ENCODE results near the gene PRRX2.

DNA sequence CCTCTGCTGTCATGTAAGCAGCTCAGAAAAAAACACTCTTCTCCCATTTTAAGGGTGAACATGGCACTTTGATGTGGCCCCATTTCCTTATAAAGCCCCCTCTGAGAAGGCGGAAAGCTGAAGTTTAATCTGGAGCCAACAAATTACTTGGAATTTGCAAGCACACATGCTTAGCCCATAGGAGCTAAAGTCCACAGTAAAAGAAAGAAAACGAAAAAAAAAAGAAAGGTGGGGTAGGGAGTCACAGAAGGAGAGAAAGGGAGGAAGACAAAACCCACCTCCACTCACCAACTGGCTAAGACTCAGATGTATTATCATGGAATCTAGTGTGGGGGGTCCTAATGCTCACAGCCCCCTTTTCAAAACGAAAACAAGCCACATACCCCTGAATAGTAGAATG lies 30.4 kb downstream of the PRRX2 start:
- TF ChIP-seq, protein P1, sequence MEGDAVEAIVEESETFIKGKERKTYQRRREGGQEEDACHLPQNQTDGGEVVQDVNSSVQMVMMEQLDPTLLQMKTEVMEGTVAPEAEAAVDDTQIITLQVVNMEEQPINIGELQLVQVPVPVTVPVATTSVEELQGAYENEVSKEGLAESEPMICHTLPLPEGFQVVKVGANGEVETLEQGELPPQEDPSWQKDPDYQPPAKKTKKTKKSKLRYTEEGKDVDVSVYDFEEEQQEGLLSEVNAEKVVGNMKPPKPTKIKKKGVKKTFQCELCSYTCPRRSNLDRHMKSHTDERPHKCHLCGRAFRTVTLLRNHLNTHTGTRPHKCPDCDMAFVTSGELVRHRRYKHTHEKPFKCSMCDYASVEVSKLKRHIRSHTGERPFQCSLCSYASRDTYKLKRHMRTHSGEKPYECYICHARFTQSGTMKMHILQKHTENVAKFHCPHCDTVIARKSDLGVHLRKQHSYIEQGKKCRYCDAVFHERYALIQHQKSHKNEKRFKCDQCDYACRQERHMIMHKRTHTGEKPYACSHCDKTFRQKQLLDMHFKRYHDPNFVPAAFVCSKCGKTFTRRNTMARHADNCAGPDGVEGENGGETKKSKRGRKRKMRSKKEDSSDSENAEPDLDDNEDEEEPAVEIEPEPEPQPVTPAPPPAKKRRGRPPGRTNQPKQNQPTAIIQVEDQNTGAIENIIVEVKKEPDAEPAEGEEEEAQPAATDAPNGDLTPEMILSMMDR (IDR thresholded peaks at IDR 0.05), result no peak
- TF ChIP-seq NFYB (CRISPR knock-in tag; conservative IDR thresholded peaks at IDR 0.05; ENCODE audit: low read depth), result no peak
- TF ChIP-seq NR3C1 (CRISPR knock-in tag; conservative IDR thresholded peaks at IDR 0.05; ENCODE audit: low read depth), result no peak
- TF ChIP-seq, protein P2, sequence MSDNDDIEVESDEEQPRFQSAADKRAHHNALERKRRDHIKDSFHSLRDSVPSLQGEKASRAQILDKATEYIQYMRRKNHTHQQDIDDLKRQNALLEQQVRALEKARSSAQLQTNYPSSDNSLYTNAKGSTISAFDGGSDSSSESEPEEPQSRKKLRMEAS (CRISPR knock-in tag; IDR thresholded peaks at IDR 0.05), result no peak
- no peak for TF ChIP-seq TEAD4 (CRISPR knock-in tag; IDR thresholded peaks at IDR 0.05)
- TF ChIP-seq SMAD3 (CRISPR knock-in tag; IDR thresholded peaks at IDR 0.05; ENCODE audit: borderline replicate concordance), result no peak
- TF ChIP-seq, protein P3, sequence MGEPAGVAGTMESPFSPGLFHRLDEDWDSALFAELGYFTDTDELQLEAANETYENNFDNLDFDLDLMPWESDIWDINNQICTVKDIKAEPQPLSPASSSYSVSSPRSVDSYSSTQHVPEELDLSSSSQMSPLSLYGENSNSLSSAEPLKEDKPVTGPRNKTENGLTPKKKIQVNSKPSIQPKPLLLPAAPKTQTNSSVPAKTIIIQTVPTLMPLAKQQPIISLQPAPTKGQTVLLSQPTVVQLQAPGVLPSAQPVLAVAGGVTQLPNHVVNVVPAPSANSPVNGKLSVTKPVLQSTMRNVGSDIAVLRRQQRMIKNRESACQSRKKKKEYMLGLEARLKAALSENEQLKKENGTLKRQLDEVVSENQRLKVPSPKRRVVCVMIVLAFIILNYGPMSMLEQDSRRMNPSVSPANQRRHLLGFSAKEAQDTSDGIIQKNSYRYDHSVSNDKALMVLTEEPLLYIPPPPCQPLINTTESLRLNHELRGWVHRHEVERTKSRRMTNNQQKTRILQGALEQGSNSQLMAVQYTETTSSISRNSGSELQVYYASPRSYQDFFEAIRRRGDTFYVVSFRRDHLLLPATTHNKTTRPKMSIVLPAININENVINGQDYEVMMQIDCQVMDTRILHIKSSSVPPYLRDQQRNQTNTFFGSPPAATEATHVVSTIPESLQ (CRISPR knock-in tag; IDR thresholded peaks at IDR 0.05), result no peak
- TF ChIP-seq ESRRA (CRISPR knock-in tag; IDR thresholded peaks at IDR 0.05; ENCODE audit: borderline replicate concordance), result no peak
- TF ChIP-seq, protein P4, sequence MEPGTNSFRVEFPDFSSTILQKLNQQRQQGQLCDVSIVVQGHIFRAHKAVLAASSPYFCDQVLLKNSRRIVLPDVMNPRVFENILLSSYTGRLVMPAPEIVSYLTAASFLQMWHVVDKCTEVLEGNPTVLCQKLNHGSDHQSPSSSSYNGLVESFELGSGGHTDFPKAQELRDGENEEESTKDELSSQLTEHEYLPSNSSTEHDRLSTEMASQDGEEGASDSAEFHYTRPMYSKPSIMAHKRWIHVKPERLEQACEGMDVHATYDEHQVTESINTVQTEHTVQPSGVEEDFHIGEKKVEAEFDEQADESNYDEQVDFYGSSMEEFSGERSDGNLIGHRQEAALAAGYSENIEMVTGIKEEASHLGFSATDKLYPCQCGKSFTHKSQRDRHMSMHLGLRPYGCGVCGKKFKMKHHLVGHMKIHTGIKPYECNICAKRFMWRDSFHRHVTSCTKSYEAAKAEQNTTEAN (CRISPR knock-in tag; IDR thresholded peaks at IDR 0.05), result no peak

Data from WTC11 (cell line).